Uterus (tissue), 4 donors: ENCODE measurements around the gene L1CAM. TPM values are rescaled to one million over a fixed set of nuclear protein-coding genes. Genes with fewer than 3 reads are reported as not detected.

Experiments
- DNase-seq, 2 donors: peaks; one replicate each; pipeline ENCODE4 v3.0.0-alpha.2; 2019 to 2020
- H3K27ac ChIP-seq, 2 donors: fragments of 200-600 bp; sonication (generic); 1 replicate in 1 of 2; 2 replicates in 1 of 2; pipeline ENCODE4 v1.5.1; 2016 to 2018
- H3K27me3 ChIP-seq, 2 donors: fragments of 200-600 bp; sonication (generic); one replicate each; pipeline ENCODE4 v1.5.1; 2018 to 2019; ENCODE audit warnings: control low read depth in 1 of 2
- H3K36me3 ChIP-seq, 2 donors: fragments of 200-600 bp; sonication (generic); one replicate each; pipeline ENCODE4 v1.5.1; 2019; ENCODE audit warnings: control low read depth in 1 of 2
- H3K4me1 ChIP-seq, 2 donors: fragments of 200-600 bp; sonication (generic); one replicate each; pipeline ENCODE4 v1.5.1; 2018 to 2019; ENCODE audit warnings: control low read depth in 1 of 2
- H3K4me3 ChIP-seq, 2 donors: fragments of 200-600 bp; sonication (generic); 1 replicate in 1 of 2; 2 replicates in 1 of 2; pipeline ENCODE4 v1.5.1; 2018 to 2019; ENCODE audit warnings: mild to moderate bottlenecking in 1 of 2
- H3K9me3 ChIP-seq, 2 donors: fragments of 200-600 bp; sonication (generic); one replicate each; pipeline ENCODE4 v1.5.1; 2019; ENCODE audit warnings: control low read depth in 1 of 2
- POLR2A ChIP-seq, 2 donors: fragments of 450-650 bp; IDR thresholded peaks; one replicate each; pipeline ENCODE4 v1.6.1; 2016; ENCODE audit warnings: antibody characterized with exemption in 2 of 2, mild to moderate bottlenecking in 1 of 2, moderate library complexity in 1 of 2
- intact Hi-C: fragments of 100-400 bp; cut with DNase I; formaldehyde crosslinking; loops from one replicate; pipeline ENCODE4 v1.15.1; 2023; ENCODE audit warnings: low total_unique reads
- total RNA-seq, 4 donors: library from RNA; depleted of rRNA in 3 of 4; stranded (reverse); fragments of >200 nt in 3 of 4; gene quantifications; one replicate each; pipeline versions ENCODE4 v1.1.0 to v1.2.4, GENCODE V29; 2014 to 2023
- TF ChIP-seq, protein P1 (sequence below), 4 experiments: fragments of 200-600 bp in 2 of 4; fragments of 450-650 bp in 2 of 4; sonication (generic) in 2 of 4; IDR thresholded peaks; one replicate each; pipeline ENCODE4 v1.5.1; 2016 to 2019; ENCODE audit warnings: antibody characterized with exemption in 4 of 4, mild to moderate bottlenecking in 2 of 4, moderate library complexity in 1 of 4
- donor health status: DM: yes; HTN: yes; CAD: no.

Gene L1CAM
- total RNA-seq, 4 donors from 2014 or later: 0.26 to 5.1 (median 2.8) TPM; not detected in 1

- no peak overlapping the region for H3K4me3 ChIP-seq
- no peaks in the 10 kb centered on the region for H3K36me3 ChIP-seq
- H3K4me1 ChIP-seq: no peaks in the 10 kb centered on the region
- H3K27ac ChIP-seq: no peak overlapping the region
- no peaks in the 10 kb centered on the region for H3K9me3 ChIP-seq
- TF ChIP-seq, protein P1, sequence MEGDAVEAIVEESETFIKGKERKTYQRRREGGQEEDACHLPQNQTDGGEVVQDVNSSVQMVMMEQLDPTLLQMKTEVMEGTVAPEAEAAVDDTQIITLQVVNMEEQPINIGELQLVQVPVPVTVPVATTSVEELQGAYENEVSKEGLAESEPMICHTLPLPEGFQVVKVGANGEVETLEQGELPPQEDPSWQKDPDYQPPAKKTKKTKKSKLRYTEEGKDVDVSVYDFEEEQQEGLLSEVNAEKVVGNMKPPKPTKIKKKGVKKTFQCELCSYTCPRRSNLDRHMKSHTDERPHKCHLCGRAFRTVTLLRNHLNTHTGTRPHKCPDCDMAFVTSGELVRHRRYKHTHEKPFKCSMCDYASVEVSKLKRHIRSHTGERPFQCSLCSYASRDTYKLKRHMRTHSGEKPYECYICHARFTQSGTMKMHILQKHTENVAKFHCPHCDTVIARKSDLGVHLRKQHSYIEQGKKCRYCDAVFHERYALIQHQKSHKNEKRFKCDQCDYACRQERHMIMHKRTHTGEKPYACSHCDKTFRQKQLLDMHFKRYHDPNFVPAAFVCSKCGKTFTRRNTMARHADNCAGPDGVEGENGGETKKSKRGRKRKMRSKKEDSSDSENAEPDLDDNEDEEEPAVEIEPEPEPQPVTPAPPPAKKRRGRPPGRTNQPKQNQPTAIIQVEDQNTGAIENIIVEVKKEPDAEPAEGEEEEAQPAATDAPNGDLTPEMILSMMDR (IDR thresholded peaks at IDR 0.05): no peak
- TF ChIP-seq POLR2A (IDR thresholded peaks at IDR 0.05): no peak
- H3K27me3 ChIP-seq: peaks cover 0 to 4% of the 10 kb centered on the region in 2 donors
- no peak for DNase-seq
- intact Hi-C loops: no loop called here
Measured at GRCh38 chrX:153851981-153852380, 34.0 kb downstream of the L1CAM start.

DNA sequence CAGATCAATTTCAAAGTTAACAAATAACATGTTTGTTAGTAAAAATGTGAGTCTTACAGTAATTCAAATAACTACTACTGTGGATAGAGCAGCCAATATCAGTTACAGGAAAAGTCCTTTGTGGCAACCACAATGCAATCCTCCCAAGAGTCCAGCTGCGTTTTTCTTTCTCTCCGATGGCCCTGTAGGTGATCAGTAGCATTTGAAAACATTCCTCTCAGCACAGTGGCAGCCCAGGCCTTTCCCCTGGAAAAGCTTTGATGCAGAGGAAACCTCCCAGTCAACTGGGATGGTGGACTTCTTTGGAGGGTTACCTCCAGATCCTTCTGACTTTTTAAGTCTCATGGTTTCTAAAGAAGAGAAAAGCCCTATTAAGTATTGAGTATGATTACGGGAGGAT, 37.6 kb downstream of the L1CAM start:
- H3K36me3 ChIP-seq: no peaks in the 10 kb centered on the region
- no peak overlapping the region for H3K4me3 ChIP-seq
- no peak overlapping the region for H3K27ac ChIP-seq
- TF ChIP-seq, protein P1 (IDR thresholded peaks at IDR 0.05): no peak
- no peak for TF ChIP-seq POLR2A (IDR thresholded peaks at IDR 0.05)
- no peaks in the 10 kb centered on the region for H3K9me3 ChIP-seq
- no peaks in the 10 kb centered on the region for H3K4me1 ChIP-seq
- DNase-seq: no peak
- intact Hi-C loops: no loop called here
- H3K27me3 ChIP-seq: no peaks in the 10 kb centered on the region

- Histone ChIP-seq H3K27me3 (no peaks in the 10 kb centered on the region), H3K9me3 (no peaks in the 10 kb centered on the region), H3K4me3 (no peak overlapping the region), H3K27ac (no peak overlapping the region), H3K36me3 (no peaks in the 10 kb centered on the region), H3K4me1 (no peaks in the 10 kb centered on the region)
- TF ChIP-seq POLR2A (IDR thresholded peaks at IDR 0.05): no peak
- TF ChIP-seq, protein P1 (IDR thresholded peaks at IDR 0.05): no peak
- intact Hi-C loops: no loop called here
- DNase-seq: no peak
Measured at GRCh38 chrX:153845842-153846241, 40.1 kb downstream of the L1CAM start.

DNA sequence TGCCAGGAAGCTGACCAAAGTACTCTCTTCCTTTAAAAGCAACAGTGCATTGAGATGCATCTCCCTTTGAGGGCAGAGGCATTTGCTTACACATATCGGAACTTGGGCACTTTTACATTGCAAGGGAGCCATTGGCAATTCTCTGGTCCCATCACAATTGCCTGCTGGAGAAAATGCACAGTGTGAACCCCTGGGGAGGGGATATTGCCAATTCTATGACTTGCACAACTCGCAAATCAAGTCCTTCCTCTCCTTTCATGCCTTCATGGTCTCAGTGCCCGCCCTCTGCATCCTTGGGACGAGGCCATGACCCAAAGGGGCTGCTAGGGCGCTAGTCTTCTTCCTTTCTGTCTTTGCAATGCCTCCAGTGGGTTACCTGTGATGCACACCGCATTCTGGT, 40.8 kb downstream of the L1CAM start:
- H3K9me3 ChIP-seq: no peaks in the 10 kb centered on the region
- no peaks in the 10 kb centered on the region for H3K4me1 ChIP-seq
- no peak overlapping the region for H3K27ac ChIP-seq
- DNase-seq: no peak
- intact Hi-C loops: no loop called here
- no peak overlapping the region for H3K4me3 ChIP-seq
- no peaks in the 10 kb centered on the region for H3K36me3 ChIP-seq
- TF ChIP-seq, protein P1 (IDR thresholded peaks at IDR 0.05): no peak
- TF ChIP-seq POLR2A (IDR thresholded peaks at IDR 0.05): no peak
- no peaks in the 10 kb centered on the region for H3K27me3 ChIP-seq

GRCh38 chrX:153844509-153845082, 41.4 kb downstream of the L1CAM start:
- DNase-seq: no peak
- no peaks in the 10 kb centered on the region for H3K27me3 ChIP-seq
- no peaks in the 10 kb centered on the region for H3K36me3 ChIP-seq
- H3K9me3 ChIP-seq: no peaks in the 10 kb centered on the region
- intact Hi-C loops: no loop called here
- H3K4me3 ChIP-seq: no peak overlapping the region
- no peaks in the 10 kb centered on the region for H3K4me1 ChIP-seq
- no peak overlapping the region for H3K27ac ChIP-seq
- TF ChIP-seq, protein P1 (IDR thresholded peaks at IDR 0.05): no peak
- TF ChIP-seq POLR2A (IDR thresholded peaks at IDR 0.05): no peak
